Stimulated activated naive B cell treated with anti-CD40 and anti-IgM and Interleukin-4, amounts not matched to agents 10 μg/mL and 1 μg/mL and 100 μg/mL, for 72 hours (primary cell): ENCODE results near the gene CCDC28B.
A peak's percentile ranks its signal among the peaks of the same experiment; 100 is the strongest.
"Not testable (repeated sequence)": the region's sequence is repeated elsewhere in the genome, so short reads cannot be mapped to it uniquely, and the experiment has no call there.

ENCODE experiments used
- ATAC-seq, 2 donors: fragments of 150-1000 bp; cut with Tn5 transposase; replicated peaks; 2 replicates each; pipeline ENCODE4 v1.10.0; 2021; ENCODE audit warnings: moderate library complexity in 1 of 2
- DNase-seq: peaks from one replicate; pipeline ENCODE4 v3.0.0; 2021
- H3K27ac Mint-ChIP-seq: one replicate; pipeline ENCODE4 v1.8.0; 2022; ENCODE audit warnings: mild to moderate bottlenecking, mixed read lengths
- H3K27me3 Mint-ChIP-seq, 2 donors: one replicate each; pipeline ENCODE4 v1.8.0; 2022; ENCODE audit warnings: mixed read lengths in 2 of 2
- H3K36me3 Mint-ChIP-seq, 2 donors: one replicate each; pipeline ENCODE4 v1.8.0; 2022; ENCODE audit warnings: mixed read lengths in 2 of 2, mild to moderate bottlenecking in 1 of 2
- H3K4me1 Mint-ChIP-seq, 2 donors: one replicate each; pipeline ENCODE4 v1.8.0; 2022; ENCODE audit warnings: mixed read lengths in 2 of 2, mild to moderate bottlenecking in 1 of 2
- H3K4me3 Mint-ChIP-seq, 2 donors: one replicate each; pipeline ENCODE4 v1.8.0; 2022; ENCODE audit warnings: mild to moderate bottlenecking in 2 of 2, mixed read lengths in 2 of 2, moderate library complexity in 1 of 2
- H3K9me3 Mint-ChIP-seq, 2 donors: one replicate each; pipeline ENCODE4 v1.8.0; 2022; ENCODE audit warnings: mixed read lengths in 2 of 2, mild to moderate bottlenecking in 1 of 2

Gene CCDC28B

GRCh38 chr1:32200226-32201010, at the start of gene CCDC28B:
Gene CCDC28B, plus strand, starts transcription at chr1:32200595. Its CDS starts 1,341 bp downstream, at chr1:32201936.
- H3K36me3 Mint-ChIP-seq = peaks cover 42 to 55% of the 10 kb centered on the region in 2 donors

GRCh38 chr1:32150847-32151246, 49.5 kb upstream of the CCDC28B start:
- no peak overlapping the region for H3K4me3 Mint-ChIP-seq
- DNase-seq = no peak
- peaks cover 27 to 38% of the 10 kb centered on the region in 2 donors for H3K36me3 Mint-ChIP-seq
- ATAC-seq = no peak
- no peak overlapping the region for H3K27ac Mint-ChIP-seq
- no peaks in the 10 kb centered on the region for H3K27me3 Mint-ChIP-seq
- peaks cover 0 to 2% of the 10 kb centered on the region in 2 donors for H3K9me3 Mint-ChIP-seq
- H3K4me1 Mint-ChIP-seq = peaks cover 8 to 38% of the 10 kb centered on the region in 2 donors

More at GRCh38 chr1:32200226-32201010, at the start of gene CCDC28B:
- Mint-ChIP-seq H3K27ac (peak within 1 kb of the TSS; percentile 99), H3K4me1 (peaks cover 51 to 75% of the 10 kb centered on the region in 2 donors), H3K9me3 (no peaks in the 10 kb centered on the region), H3K27me3 (no peaks in the 10 kb centered on the region), H3K4me3 (peak within 1 kb of the TSS; percentile 83 to 91)
- DNase-seq (peak; percentile 77), ATAC-seq (peak; percentile 59 to 61)

- peaks cover 4 to 37% of the 10 kb centered on the region in 2 donors for H3K4me1 Mint-ChIP-seq
- H3K4me3 Mint-ChIP-seq = no peak overlapping the region
- peak overlapping the region; percentile 43 for H3K27ac Mint-ChIP-seq
- no peak for ATAC-seq
- peaks cover 0 to 2% of the 10 kb centered on the region in 2 donors for H3K9me3 Mint-ChIP-seq
- H3K36me3 Mint-ChIP-seq = peaks cover 32 to 40% of the 10 kb centered on the region in 2 donors
- H3K27me3 Mint-ChIP-seq = no peaks in the 10 kb centered on the region
- no peak for DNase-seq
Observed at GRCh38 chr1:32151319-32151787, 49.0 kb upstream of the CCDC28B start.

GRCh38 chr1:32159189-32159588, 41.2 kb upstream of the CCDC28B start:
- no peak overlapping the region for H3K4me3 Mint-ChIP-seq
- DNase-seq (no peak), ATAC-seq (peak; percentile 99 to 100)
- H3K4me1 Mint-ChIP-seq = peaks cover 10 to 20% of the 10 kb centered on the region in 2 donors
- H3K27me3 Mint-ChIP-seq = no peaks in the 10 kb centered on the region
- peak overlapping the region; percentile 20 for H3K27ac Mint-ChIP-seq
- peaks cover 36 to 65% of the 10 kb centered on the region in 2 donors for H3K36me3 Mint-ChIP-seq
- H3K9me3 Mint-ChIP-seq = no peaks in the 10 kb centered on the region

GRCh38 chr1:32163405-32163804, 37.0 kb upstream of the CCDC28B start:
- Mint-ChIP-seq H3K4me3 (no peak overlapping the region), H3K9me3 (no peaks in the 10 kb centered on the region), H3K36me3 (peaks cover 31 to 67% of the 10 kb centered on the region in 2 donors), H3K4me1 (peaks cover 10% of the 10 kb centered on the region in 2 donors), H3K27me3 (no peaks in the 10 kb centered on the region), H3K27ac (no peak overlapping the region)
- ATAC-seq (no peak), DNase-seq (no peak)

GRCh38 chr1:32165633-32166032, 34.8 kb upstream of the CCDC28B start:
- not testable (repeated sequence) for H3K27me3 Mint-ChIP-seq, DNase-seq, H3K4me3 Mint-ChIP-seq, H3K27ac Mint-ChIP-seq, H3K4me1 Mint-ChIP-seq, ATAC-seq, H3K9me3 Mint-ChIP-seq
- H3K36me3 Mint-ChIP-seq = peaks cover 32 to 67% of the 10 kb centered on the region in 2 donors

GRCh38 chr1:32170991-32171390, 29.4 kb upstream of the CCDC28B start:
- no peaks in the 10 kb centered on the region for H3K27me3 Mint-ChIP-seq
- DNase-seq (no peak), ATAC-seq (no peak)
- peaks cover 44 to 65% of the 10 kb centered on the region in 2 donors for H3K36me3 Mint-ChIP-seq
- no peak overlapping the region for H3K4me3 Mint-ChIP-seq
- H3K9me3 Mint-ChIP-seq = no peaks in the 10 kb centered on the region
- H3K27ac Mint-ChIP-seq = peak overlapping the region; percentile 69
- peaks cover 0 to 2% of the 10 kb centered on the region in 2 donors for H3K4me1 Mint-ChIP-seq

GRCh38 chr1:32172621-32173245, 27.7 kb upstream of the CCDC28B start:
- peaks cover 0 to 2% of the 10 kb centered on the region in 2 donors for H3K4me1 Mint-ChIP-seq
- H3K36me3 Mint-ChIP-seq = peaks cover 39 to 55% of the 10 kb centered on the region in 2 donors
- no peaks in the 10 kb centered on the region for H3K27me3 Mint-ChIP-seq
- no peak for ATAC-seq
- H3K27ac Mint-ChIP-seq = no peak overlapping the region
- no peak overlapping the region for H3K4me3 Mint-ChIP-seq
- no peak for DNase-seq
- no peaks in the 10 kb centered on the region for H3K9me3 Mint-ChIP-seq

GRCh38 chr1:32178380-32179192, 21.8 kb upstream of the CCDC28B start:
- DNase-seq (no peak), ATAC-seq (no peak)
- Mint-ChIP-seq H3K4me1 (peaks cover 23 to 42% of the 10 kb centered on the region in 2 donors), H3K27ac (peak overlapping the region; percentile 100), H3K9me3 (no peaks in the 10 kb centered on the region), H3K27me3 (no peaks in the 10 kb centered on the region), H3K36me3 (peaks cover 26 to 37% of the 10 kb centered on the region in 2 donors), H3K4me3 (peak overlapping the region; percentile 89 to 98)

GRCh38 chr1:32179193-32179442, 21.3 kb upstream of the CCDC28B start:
- Mint-ChIP-seq H3K4me3 (peak overlapping the region; percentile 89 to 98), H3K36me3 (peaks cover 30 to 38% of the 10 kb centered on the region in 2 donors), H3K9me3 (no peaks in the 10 kb centered on the region), H3K27ac (peak overlapping the region; percentile 100), H3K27me3 (no peaks in the 10 kb centered on the region), H3K4me1 (peaks cover 26 to 47% of the 10 kb centered on the region in 2 donors)
- DNase-seq (no peak), ATAC-seq (no peak)

- H3K9me3 Mint-ChIP-seq = no peaks in the 10 kb centered on the region
- H3K4me3 Mint-ChIP-seq = peak within 1 kb of the TSS; percentile 89 to 98
- no peaks in the 10 kb centered on the region for H3K27me3 Mint-ChIP-seq
- peaks cover 31 to 38% of the 10 kb centered on the region in 2 donors for H3K36me3 Mint-ChIP-seq
- DNase-seq (peak; percentile 89), ATAC-seq (peak; percentile 93 to 94)
- peaks cover 30 to 52% of the 10 kb centered on the region in 2 donors for H3K4me1 Mint-ChIP-seq
- peak within 1 kb of the TSS; percentile 100 for H3K27ac Mint-ChIP-seq
Observed at GRCh38 chr1:32179443-32180185, 20.8 kb upstream of the CCDC28B start, which contains the start of gene TXLNA. Gene TXLNA, plus strand, starts transcription at chr1:32179675. Its CDS starts 671 bp downstream, at chr1:32180346.

GRCh38 chr1:32180186-32181060, 20.0 kb upstream of the CCDC28B start:
- ATAC-seq (peak; percentile 32 to 38), DNase-seq (peak; percentile 26)
- Mint-ChIP-seq H3K4me1 (peaks cover 32 to 54% of the 10 kb centered on the region in 2 donors), H3K27ac (peak overlapping the region; percentile 96), H3K4me3 (peak overlapping the region; percentile 89 to 98), H3K9me3 (no peaks in the 10 kb centered on the region), H3K27me3 (no peaks in the 10 kb centered on the region), H3K36me3 (peaks cover 35 to 43% of the 10 kb centered on the region in 2 donors)

- ATAC-seq (no peak), DNase-seq (no peak)
- peak overlapping the region; percentile 77 for H3K27ac Mint-ChIP-seq
- peak overlapping the region; percentile 89 to 98 for H3K4me3 Mint-ChIP-seq
- H3K9me3 Mint-ChIP-seq = no peaks in the 10 kb centered on the region
- peaks cover 34 to 57% of the 10 kb centered on the region in 2 donors for H3K4me1 Mint-ChIP-seq
- no peaks in the 10 kb centered on the region for H3K27me3 Mint-ChIP-seq
- peaks cover 36 to 46% of the 10 kb centered on the region in 2 donors for H3K36me3 Mint-ChIP-seq
Observed at GRCh38 chr1:32181065-32181464, 19.3 kb upstream of the CCDC28B start.
